Measurements from ENCODE around the gene HMGN4. TPM values are rescaled to one million over a fixed set of nuclear protein-coding genes. Genes with fewer than 3 reads are reported as not detected.

The HMGN4 gene
- total RNA-seq, 1 donor from 2014 or later = 74.5 TPM

DNA sequence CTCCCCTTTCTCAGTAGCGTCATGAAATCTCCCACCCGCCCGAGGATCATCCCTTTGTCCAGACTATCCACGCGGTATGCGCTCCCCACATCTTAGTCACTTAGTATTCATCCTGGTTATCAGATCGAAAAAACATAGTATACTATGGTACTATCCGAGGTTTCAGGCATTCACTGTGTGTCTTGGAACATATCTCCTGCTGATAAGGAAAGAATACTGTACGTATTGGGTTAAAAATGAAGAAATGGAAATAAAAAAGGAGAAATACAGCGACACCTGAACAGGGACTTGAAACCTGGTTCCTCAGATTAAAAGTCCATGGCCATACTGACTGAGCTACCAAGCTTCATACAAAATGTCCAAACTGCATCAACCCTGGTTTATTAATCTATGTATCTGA, 14.0 kb downstream of the HMGN4 start:
- Mint-ChIP-seq H3K27ac (no peak overlapping the region), H3K36me3 (ENCODE audit: low read depth) (peaks cover 5% of the 10 kb centered on the region), H3K27me3 (no peaks in the 10 kb centered on the region), H3K9me3 (no peaks in the 10 kb centered on the region), H3K4me1 (peaks cover 28% of the 10 kb centered on the region), H3K4me3 (no peak overlapping the region)
- TF ChIP-seq, protein P1, sequence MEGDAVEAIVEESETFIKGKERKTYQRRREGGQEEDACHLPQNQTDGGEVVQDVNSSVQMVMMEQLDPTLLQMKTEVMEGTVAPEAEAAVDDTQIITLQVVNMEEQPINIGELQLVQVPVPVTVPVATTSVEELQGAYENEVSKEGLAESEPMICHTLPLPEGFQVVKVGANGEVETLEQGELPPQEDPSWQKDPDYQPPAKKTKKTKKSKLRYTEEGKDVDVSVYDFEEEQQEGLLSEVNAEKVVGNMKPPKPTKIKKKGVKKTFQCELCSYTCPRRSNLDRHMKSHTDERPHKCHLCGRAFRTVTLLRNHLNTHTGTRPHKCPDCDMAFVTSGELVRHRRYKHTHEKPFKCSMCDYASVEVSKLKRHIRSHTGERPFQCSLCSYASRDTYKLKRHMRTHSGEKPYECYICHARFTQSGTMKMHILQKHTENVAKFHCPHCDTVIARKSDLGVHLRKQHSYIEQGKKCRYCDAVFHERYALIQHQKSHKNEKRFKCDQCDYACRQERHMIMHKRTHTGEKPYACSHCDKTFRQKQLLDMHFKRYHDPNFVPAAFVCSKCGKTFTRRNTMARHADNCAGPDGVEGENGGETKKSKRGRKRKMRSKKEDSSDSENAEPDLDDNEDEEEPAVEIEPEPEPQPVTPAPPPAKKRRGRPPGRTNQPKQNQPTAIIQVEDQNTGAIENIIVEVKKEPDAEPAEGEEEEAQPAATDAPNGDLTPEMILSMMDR (IDR thresholded peaks at IDR 0.05) = no peak
- intact Hi-C loops (cut with micrococcal nuclease) = loop anchor here (5.0 to 10.0 kb wide), 4 partner anchors 380 to 1285 kb away; partner anchors contain the start of gene ZNF184
- ATAC-seq (ENCODE audit: low read depth) (no peak), DNase-seq (no peak)
- CTCF ChIA-PET = interaction anchor here (1.1 to 2.5 kb wide), 2 partner anchors 10 to 17 kb away, joined by 3 to 10 read pairs; no protein-coding TSS in a partner anchor
- POLR2A ChIA-PET = interaction anchor here (1.2 to 7.1 kb wide), 6 partner anchors 15 to 230 kb away, joined by 3 to 58 read pairs (median 13); partner anchors contain the start of gene HMGN4

- DNase-seq = no peak
- TF ChIP-seq, protein P1 (IDR thresholded peaks at IDR 0.05) = no peak
- Mint-ChIP-seq H3K27me3 (no peaks in the 10 kb centered on the region), H3K4me3 (no peak overlapping the region), H3K36me3 (ENCODE audit: low read depth) (peaks cover 5% of the 10 kb centered on the region), H3K4me1 (peaks cover 28% of the 10 kb centered on the region), H3K9me3 (no peaks in the 10 kb centered on the region), H3K27ac (no peak overlapping the region)
- ChIA-PET CTCF (interaction anchor here (1.1 to 2.7 kb wide), 4 partner anchors 10 to 43 kb away, joined by 3 to 10 read pairs (median 10); partner anchors contain the start of gene HMGN4), POLR2A (interaction anchor here (1.2 to 3.7 kb wide), 14 partner anchors 11 to 369 kb away, joined by 3 to 57 read pairs (median 6); partner anchors contain the start of gene HMGN4)
- intact Hi-C loops (cut with micrococcal nuclease) = loop anchor here (1.0 to 10.0 kb wide), 8 partner anchors 14 to 1285 kb away; partner anchors contain the start of genes HMGN4 and ZNF184
- ATAC-seq (ENCODE audit: low read depth) = no peak
Observed at GRCh38 chr6:26552640-26553188, 14.5 kb downstream of the HMGN4 start.

DNA sequence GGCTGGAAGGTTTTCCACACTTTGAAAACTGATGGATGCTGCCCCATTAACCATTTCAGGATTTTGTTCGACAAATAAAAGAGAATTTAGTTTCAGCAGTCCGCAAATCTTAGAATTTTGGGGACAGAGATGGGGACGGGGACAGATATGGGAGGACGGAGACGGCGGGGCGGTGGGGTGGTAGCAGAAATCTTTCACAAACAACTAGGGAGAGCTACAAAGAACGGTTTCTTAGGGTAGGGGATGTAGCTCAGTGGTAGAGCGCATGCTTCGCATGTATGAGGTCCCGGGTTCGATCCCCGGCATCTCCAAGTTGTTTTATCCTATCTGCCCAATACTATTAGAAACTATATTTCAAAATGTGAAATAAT, 15.1 kb downstream of the HMGN4 start:
- ChIA-PET POLR2A (interaction anchor here (1.2 to 3.7 kb wide), 16 partner anchors 9 to 1340 kb away, joined by 3 to 57 read pairs (median 7); partner anchors contain the start of gene HMGN4), CTCF (interaction anchor here (1.0 to 2.7 kb wide), 5 partner anchors 9 to 42 kb away, joined by 4 to 12 read pairs (median 10); partner anchors contain the start of gene HMGN4)
- Mint-ChIP-seq H3K9me3 (no peaks in the 10 kb centered on the region), H3K4me1 (peaks cover 28% of the 10 kb centered on the region), H3K4me3 (no peak overlapping the region), H3K27me3 (no peaks in the 10 kb centered on the region), H3K27ac (no peak overlapping the region), H3K36me3 (ENCODE audit: low read depth) (peaks cover 5% of the 10 kb centered on the region)
- DNase-seq (peak; percentile 69), ATAC-seq (ENCODE audit: low read depth) (peak; percentile 47)
- intact Hi-C loops (cut with micrococcal nuclease) = loop anchor here (1.0 to 10.0 kb wide), 8 partner anchors 15 to 1284 kb away; partner anchors contain the start of genes HMGN4 and ZNF184
- TF ChIP-seq, protein P1 (IDR thresholded peaks at IDR 0.05) = no peak

GRCh38 chr6:26553635-26554446, 15.7 kb downstream of the HMGN4 start:
- H3K27me3 Mint-ChIP-seq = no peaks in the 10 kb centered on the region
- CTCF ChIA-PET = interaction anchor here (1.0 to 2.7 kb wide), 5 partner anchors 8 to 42 kb away, joined by 4 to 12 read pairs (median 10); partner anchors contain the start of gene HMGN4
- POLR2A ChIA-PET = interaction anchor here (1.0 to 3.7 kb wide), 18 partner anchors 10 to 1340 kb away, joined by 3 to 57 read pairs (median 6); partner anchors contain the start of gene HMGN4
- no peaks in the 10 kb centered on the region for H3K9me3 Mint-ChIP-seq
- peaks cover 28% of the 10 kb centered on the region for H3K4me1 Mint-ChIP-seq
- peaks cover 5% of the 10 kb centered on the region for H3K36me3 Mint-ChIP-seq (ENCODE audit: low read depth)
- DNase-seq = peak; percentile 67
- ATAC-seq (ENCODE audit: low read depth) = peak; percentile 46
- no peak overlapping the region for H3K27ac Mint-ChIP-seq
- intact Hi-C loops (cut with micrococcal nuclease) = loop anchor here (1.0 to 10.0 kb wide), 14 partner anchors 14 to 1283 kb away; partner anchors contain the start of genes ABT1, HMGN4 and ZNF184
- TF ChIP-seq, protein P1 (IDR thresholded peaks at IDR 0.05) = no peak
- no peak overlapping the region for H3K4me3 Mint-ChIP-seq

Data from activated B cell treated with CpG ODN at 0.5 μM for 24 hours (primary cell).